HK-2 (cell line): ENCODE measurements around the gene UGT2B11.
"Not testable (repeated sequence)": the region's sequence is repeated elsewhere in the genome, so short reads cannot be mapped to it uniquely, and the experiment has no call there.

Source experiments
- DNase-seq: peaks from one replicate; pipeline ENCODE4 v3.0.0-alpha.2; 2018; ENCODE audit not compliant: unreplicated experiment

UGT2B11 gene

GRCh38 chr4:69214716-69215115 lies at the start of gene UGT2B11:
Gene UGT2B11 (minus strand): TSS chr4:69214748. CDS start chr4:69214722, 26 bp downstream.
- DNase-seq: no peak

- not testable (repeated sequence) for DNase-seq
Measured at GRCh38 chr4:69253147-69253772, 38.7 kb upstream of the UGT2B11 start.

- DNase-seq: not testable (repeated sequence)
Measured at GRCh38 chr4:69250884-69251283, 36.3 kb upstream of the UGT2B11 start.

- not testable (repeated sequence) for DNase-seq
Measured at GRCh38 chr4:69242562-69243240, 28.2 kb upstream of the UGT2B11 start.

- DNase-seq: not testable (repeated sequence)
Measured at GRCh38 chr4:69241746-69242145, 27.2 kb upstream of the UGT2B11 start.

GRCh38 chr4:69240787-69241186 lies 26.2 kb upstream of the UGT2B11 start:
- not testable (repeated sequence) for DNase-seq

- no peak for DNase-seq
Measured at GRCh38 chr4:69239557-69240168, 25.1 kb upstream of the UGT2B11 start.

GRCh38 chr4:69239092-69239491 lies 24.5 kb upstream of the UGT2B11 start:
- DNase-seq: no peak

- no peak for DNase-seq
Measured at GRCh38 chr4:69224891-69225290, 10.3 kb upstream of the UGT2B11 start.

GRCh38 chr4:69223277-69223676 lies 8.7 kb upstream of the UGT2B11 start:
- DNase-seq: not testable (repeated sequence)

- not testable (repeated sequence) for DNase-seq
Measured at GRCh38 chr4:69218491-69218890, 3.9 kb upstream of the UGT2B11 start.

GRCh38 chr4:69210911-69211310 lies 3.6 kb downstream of the UGT2B11 start:
- no peak for DNase-seq

GRCh38 chr4:69198506-69198905 lies 16.0 kb downstream of the UGT2B11 start:
- not testable (repeated sequence) for DNase-seq

- DNase-seq: no peak
Measured at GRCh38 chr4:69196209-69196965, 18.2 kb downstream of the UGT2B11 start.

GRCh38 chr4:69194166-69194565 lies 20.4 kb downstream of the UGT2B11 start:
- no peak for DNase-seq

GRCh38 chr4:69191905-69192304 lies 22.6 kb downstream of the UGT2B11 start:
- not testable (repeated sequence) for DNase-seq

GRCh38 chr4:69190621-69191020 lies 23.9 kb downstream of the UGT2B11 start:
- not testable (repeated sequence) for DNase-seq

GRCh38 chr4:69181519-69182169 lies 32.9 kb downstream of the UGT2B11 start:
- DNase-seq: not testable (repeated sequence)

GRCh38 chr4:69179817-69180216 lies 34.7 kb downstream of the UGT2B11 start:
- not testable (repeated sequence) for DNase-seq

GRCh38 chr4:69178751-69179205 lies 35.8 kb downstream of the UGT2B11 start:
- not testable (repeated sequence) for DNase-seq
